Fibroblast of peridontal ligament (primary cell): ENCODE data around the gene C15orf61.

Experiments used
- DNase-seq: peaks from one replicate; pipeline ENCODE4 v3.0.0-alpha.2; 2010; ENCODE audit errors: extremely low read depth

Gene C15orf61

GRCh38 chr15:67549736-67550135 is 28.8 kb downstream of the C15orf61 start:
- peak; percentile 12 for DNase-seq

DNA sequence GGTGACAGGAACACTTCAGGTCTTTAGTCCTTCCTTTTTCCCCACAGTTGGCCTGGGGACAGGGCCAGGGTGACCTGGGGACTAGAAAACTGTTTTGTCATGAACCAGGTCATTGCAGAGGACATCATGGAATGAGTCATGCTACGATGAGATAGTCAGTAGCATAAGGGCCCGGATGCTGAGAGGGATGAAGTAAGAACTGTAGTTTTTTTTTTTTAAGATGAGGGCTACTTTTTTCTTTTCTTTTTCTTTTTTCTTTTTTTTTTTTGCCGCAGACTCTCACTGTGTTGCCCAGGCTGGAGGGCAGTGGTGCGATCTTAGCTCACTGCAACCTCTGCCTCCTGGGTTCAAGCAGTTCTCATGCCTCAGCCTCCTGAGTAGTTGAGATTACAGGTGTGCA is 29.6 kb downstream of the C15orf61 start:
- no peak for DNase-seq

DNA sequence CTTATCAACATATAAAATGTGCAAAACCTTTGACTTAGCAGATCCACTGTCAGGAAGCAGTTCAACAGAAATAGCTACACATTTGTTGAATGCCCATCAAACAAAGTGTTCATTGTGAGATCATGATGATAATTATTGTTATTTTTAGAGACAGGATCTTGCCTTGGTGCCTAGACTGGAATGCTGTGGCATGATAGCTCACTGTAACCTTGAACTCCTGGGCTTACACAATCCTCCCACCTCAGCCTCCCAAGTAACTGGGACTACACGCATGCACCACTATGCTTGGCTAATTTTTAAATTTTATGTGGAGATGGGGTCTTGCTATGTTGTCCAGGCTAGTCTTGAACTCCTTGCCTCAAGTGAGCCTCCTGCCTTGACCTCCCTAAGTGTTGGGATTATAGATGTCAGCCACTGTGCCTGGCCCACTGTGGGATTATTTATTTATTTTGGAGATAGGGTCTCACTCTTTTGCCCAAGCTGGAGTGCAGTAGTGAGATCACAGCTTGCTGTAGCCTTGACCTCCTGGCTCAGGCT is 30.3 kb downstream of the C15orf61 start:
- DNase-seq, result no peak

DNA sequence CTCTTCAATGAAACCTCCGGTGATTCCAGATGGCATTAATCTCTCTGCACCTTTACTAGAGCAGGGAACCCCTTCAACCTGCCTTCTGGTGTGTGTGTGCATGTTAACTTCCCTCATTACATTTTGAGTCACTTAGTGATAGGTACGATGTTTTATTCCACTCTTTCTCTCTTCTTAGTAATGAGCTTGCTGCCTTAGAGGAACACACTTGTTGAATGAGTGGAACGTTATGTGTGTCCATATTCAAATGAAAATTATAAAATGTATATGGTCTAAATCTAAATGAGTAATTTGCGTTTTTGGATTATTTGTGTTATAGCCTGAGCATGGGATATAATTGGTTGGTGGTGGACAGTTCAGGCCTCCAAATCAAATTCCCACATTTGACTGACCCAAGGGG is 33.6 kb downstream of the C15orf61 start:
- no peak for DNase-seq

- DNase-seq, result no peak
These were observed 36.1 kb downstream of the C15orf61 start for GRCh38 chr15:67556976-67557570.

DNA sequence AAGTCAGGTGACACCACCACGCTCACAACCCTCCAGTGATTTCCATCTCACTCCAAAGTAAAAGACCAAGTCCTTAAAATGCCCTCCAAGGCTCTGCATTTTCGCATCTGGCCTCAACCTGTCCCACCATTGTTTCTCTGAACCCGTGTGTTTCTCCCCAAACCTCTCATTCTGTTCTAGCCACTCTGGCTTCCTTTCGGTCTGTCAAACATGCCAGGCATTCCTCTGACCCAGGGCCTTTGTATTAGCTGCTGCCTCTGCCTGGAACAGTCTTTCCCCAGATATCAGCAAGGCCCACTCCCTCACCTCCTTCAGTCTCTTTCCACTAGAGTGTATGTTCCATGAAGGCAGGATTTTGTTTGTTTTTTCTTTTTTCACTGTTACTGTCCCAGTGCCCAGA is 37.6 kb downstream of the C15orf61 start:
- no peak for DNase-seq

DNA sequence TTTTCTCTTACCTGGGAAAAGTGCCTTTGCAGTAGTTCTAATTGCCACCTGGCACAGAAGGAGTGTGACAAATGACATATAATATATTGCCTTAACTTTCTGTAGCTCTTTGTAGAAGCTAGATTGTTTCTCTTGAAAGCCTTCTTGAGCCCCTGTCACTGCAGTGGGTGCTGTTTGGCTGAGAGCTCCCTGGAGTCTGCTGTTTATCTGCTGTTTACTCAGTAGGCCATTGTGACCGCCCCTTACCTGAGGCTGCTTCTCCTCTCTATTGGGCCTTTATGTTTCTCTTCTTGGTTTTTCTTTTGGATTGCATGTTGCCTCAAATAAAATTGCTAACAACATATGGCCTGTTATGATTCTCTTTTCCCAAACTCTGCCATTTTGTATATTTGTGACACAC is 38.2 kb downstream of the C15orf61 start:
- DNase-seq, result no peak

DNA sequence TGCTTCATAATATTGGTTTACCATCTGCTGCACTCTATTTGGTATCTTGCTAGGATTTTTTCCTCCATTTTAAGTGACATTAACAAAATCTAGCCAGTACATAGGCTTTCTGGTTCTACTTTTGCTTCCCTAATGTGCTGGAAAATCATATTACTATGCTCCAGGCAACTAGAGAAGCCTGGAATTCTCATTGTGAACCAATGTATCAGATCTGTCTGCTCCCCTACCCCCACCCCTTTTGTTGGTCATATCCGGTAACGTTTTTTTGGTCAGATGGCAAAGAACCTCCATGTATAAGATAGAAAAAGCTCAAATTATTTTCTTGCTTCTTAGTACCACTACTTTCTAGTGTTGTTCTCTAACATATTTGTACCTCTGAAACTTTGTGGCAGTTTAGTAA is 38.6 kb downstream of the C15orf61 start:
- no peak for DNase-seq

- DNase-seq, result no peak
These were observed 39.4 kb downstream of the C15orf61 start for GRCh38 chr15:67560320-67560719.

DNA sequence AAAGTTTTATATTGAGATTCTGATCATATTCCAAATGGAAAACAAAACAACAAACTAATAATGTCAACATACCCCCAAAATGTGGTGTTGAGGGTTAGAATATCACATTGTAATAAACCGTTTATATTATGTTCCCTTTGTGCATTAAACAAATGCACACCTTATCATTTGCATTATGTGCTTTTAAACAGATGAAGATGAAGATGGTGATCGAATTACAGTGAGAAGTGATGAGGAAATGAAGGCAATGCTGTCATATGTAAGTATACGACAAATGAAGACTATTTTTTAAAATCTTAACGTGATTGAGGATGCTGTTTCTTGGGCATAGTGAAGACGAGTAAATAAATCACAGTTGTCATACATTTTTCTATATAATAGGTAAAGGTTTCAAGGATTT is 42.2 kb downstream of the C15orf61 start:
- DNase-seq, result no peak

DNA sequence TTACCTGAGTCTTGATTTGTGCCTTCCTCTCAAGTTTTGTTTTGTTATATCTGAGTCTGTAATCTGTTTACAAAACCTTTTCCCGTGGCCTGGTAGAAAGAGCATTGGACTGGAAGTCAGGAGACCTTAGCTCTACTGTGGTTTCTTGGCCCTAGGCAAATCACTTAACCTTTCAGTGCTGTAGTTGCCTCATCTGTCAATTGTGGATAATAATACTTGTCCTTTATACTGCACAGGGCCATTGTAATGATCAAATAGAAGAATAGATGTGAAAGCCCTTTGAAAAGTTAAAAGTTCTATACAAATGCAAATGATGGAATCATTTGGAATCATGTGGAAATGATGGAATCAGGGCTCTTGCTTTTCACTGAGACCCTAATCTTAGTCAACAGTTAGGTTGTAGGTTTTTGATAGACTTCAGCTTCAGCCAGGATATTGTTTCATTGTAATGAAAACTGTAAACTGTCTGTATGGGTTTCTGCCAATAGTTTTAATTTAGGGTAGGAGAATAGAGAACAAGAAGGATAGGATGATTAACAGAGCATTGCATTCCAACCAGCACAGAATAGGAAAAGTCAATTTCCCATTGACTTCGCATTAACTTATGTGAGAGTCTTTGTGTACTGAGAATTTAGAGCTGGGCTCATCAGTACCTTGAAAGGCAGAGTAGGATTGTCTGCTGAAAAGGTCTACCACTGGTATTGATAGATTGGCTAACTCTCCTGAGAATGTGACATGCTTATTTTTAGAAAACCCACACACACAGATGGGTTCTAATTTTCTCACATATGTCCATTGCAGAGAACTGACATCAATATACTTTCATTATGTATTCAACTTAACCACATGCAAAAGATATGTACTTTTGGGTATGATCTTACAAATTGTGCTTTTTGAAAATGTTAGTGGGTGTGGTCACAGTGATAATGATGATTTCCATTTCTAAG is 43.4 kb downstream of the C15orf61 start:
- DNase-seq, result no peak

- no peak for DNase-seq
These were observed 44.0 kb downstream of the C15orf61 start for GRCh38 chr15:67564968-67565345.

DNA sequence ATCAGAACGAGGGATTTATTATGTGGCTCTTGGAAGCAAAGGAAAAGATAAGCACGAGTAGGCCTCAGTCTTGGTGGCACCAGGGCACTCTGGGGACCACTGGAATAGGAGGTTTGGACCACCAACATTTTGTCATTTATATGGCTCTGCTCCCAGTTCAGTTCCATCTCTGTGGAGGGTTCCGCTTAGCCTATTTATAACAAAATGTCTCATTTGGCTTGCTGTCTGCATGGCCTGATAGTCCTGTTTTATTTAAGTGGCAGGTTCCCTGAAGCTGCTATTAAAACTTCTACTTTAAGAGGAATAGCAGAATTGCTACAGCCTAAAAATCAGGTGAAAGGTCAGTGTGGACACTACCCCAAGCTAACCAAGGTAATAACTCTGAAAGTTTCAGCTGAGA is 48.7 kb downstream of the C15orf61 start:
- no peak for DNase-seq

DNA sequence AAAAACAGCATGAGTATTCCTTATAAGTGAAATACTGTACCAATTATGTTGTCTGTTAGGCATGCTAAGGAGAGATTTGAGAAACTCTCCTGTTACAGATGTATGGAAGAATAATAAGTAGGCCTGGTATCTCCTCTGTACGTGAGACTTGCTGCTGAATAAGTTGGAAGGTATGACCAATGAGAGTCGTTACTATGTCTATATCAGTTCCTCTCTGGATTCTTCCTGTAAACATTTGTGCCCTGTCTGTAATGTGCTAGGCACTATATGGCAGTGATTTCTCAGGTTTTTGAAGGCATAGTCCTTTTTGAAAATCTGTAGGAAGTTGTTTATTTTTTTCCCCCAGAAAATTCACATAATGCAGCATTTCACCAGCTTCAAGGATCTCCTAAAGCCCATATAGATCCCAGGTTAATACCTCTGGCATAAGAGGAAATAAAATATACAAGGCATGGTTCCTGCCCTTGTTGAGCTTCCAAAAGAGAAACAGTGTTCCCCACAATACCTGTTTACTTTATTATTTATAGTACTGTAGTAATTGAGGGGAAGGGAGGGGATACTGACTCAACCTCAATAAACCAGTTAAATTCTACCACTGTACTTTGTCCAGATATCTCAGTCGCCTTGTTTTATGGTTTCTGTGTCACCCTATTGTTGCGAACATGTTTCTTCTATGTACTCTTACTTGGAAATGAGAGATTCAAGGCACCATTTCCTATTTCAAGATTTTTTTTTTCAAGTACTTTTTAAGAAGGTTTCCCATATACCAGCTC is 50.1 kb downstream of the C15orf61 start:
- no peak for DNase-seq

DNA sequence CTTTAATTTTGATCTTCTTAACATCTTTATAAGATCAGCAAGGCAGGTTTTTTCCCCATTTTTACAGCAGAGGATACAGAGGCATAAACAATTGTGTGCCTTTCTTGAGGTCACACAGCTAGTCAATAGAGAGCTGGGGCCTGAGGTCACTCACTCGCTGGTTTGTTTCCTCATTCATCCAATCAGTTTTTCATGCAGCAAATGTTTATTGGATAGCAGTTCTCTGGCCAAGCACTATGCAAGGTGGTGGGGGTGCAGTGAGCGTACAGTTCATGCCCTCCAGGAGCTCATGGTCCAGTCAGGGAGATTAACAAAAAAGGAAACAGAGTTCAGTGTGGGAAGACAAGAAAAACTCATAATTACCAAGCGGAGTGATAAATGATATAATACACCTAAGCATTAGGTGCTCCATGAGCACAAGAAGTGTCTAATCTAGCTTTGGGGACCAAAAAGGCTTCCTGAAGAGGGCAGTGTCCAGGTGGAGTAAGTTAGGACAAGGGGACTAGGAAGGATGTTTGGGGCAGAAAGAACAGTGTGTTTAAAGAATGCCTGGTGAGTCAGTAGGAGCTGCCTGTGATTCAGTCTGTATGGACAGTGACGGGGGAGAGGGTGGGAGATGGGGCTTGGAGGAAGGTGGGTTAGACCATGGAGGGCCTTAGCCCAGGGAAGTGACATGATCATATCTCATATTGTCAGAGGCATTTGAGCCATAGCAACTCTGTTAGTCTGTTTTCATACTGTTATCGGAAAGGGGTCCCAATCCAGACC is 50.9 kb downstream of the C15orf61 start:
- no peak for DNase-seq

DNA sequence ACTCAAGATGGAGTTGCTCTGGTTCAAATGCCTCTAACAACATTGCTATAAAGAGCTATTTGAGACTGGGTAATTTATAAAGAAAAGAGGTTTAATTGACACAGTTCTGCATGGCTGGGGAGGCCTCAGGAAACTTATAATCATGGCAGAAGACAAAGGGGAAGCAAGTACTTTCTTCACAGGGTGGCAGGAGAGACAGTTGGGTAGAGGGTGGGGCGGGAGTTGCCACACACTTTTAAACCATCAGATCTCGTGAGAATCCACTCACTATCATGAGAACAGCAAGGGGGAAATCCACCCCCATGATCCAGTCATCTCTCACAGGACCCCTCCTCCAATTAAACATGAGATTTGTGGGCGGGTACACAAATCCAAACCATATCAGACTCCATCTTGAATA is 52.3 kb downstream of the C15orf61 start:
- no peak for DNase-seq

DNA sequence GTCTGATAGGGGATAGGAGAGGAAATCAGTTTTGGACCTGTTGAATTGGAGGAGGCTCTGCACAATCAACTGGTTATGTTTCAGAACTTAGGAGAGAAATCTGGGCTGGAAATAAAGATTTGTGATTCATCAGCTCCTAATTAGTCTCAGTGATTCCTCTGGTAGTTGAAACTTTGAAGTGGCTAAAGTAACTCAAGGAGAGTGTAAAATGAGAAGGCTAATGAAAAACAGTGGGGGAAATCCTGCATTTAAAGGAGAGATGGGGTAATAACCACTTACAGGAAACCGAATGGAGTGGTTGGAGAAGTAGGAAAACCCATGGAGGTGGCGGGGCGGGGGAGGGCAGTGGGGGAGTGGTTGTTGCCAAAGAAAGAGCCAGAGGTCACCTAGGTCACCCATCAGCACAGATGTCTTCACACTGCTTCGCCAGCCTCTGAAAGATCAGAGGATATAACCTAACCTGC is 54.1 kb downstream of the C15orf61 start:
- DNase-seq, result peak; percentile 9

DNA sequence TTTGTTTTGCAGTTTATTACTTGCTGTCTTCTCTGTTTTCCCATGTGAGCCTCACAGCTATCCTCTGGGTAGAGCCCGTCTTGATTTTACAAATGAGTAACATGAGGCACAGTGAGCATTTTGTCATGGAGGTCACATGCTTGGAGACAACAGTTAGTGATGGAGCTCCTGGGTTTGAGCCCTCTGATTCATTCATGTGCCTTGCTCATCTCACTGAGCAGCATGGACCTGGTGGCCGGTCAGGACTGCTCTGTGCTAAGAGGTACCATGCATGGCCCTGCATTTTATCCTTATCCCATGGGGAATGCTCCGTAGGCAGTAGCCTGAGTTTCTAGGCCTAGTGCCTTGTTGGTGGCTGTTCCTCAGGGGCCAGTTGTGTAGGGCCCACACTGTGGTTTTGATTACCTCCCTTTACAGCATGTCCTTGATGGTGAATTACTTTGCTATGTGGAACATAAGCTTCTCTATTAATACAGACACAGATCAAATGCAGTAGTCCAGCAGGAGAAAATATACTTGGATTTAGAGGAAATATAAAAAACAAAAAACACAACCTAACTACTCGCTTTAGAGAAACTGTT is 57.2 kb downstream of the C15orf61 start:
- DNase-seq, result no peak

DNA sequence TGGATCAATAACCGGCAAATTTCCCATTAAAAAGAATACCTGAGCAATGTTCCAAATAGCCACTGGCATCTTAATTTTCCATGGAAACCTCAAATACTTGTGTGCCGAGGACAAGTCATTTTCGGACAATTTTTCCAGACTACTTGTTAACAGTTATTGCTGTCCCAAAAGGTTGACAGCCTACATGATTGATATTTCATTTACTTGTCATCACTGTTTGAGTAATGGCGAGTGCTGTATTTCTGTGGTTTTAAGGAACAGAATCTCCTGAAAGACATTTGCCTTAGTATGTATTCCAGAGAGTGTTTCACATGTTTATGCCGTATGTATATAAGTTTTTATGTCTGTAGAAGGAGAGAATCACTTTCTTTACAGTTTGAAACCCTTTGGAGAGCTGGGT is 58.2 kb downstream of the C15orf61 start:
- DNase-seq, result no peak
